Measurements from ENCODE around the gene TRIM2.

TRIM2 gene

DNA sequence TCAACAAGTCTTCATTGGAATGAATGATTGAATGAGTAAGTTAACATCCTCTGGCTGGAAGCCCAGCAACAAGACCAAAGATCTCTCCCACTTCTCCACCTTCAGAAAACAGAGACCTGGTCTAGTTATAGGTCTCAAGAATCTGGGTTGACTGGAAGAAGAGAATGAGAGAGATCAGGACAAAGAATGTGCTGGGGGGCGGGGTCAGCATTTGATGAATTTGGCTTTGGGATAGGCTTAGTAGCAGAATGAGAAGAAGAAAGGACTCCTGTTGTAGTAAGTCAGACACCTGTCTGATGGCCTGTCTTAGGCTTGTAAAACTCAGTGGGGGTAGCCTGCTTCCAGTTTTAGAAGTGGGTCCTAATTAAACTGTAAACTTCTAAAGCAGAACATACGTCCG lies 51.0 kb downstream of the TRIM2 start:
- Histone ChIP-seq H3K9me3 (ENCODE audit: control insufficient read depth in 1 of 2, low read length in 2 of 2) (no peaks in the 10 kb centered on the region), H3K27ac (ENCODE audit: low read length) (no peak overlapping the region), H3K36me3 (ENCODE audit: control insufficient read depth in 1 of 2, insufficient read depth in 2 of 2, low read length in 2 of 2) (no peaks in the 10 kb centered on the region), H3K4me1 (ENCODE audit: control insufficient read depth in 1 of 2, insufficient read depth in 2 of 2, low read length in 2 of 2) (peaks cover 0 to 21% of the 10 kb centered on the region in 2 donors), H3K4me3 (ENCODE audit: low read depth in 1 of 2, low read length in 2 of 2) (no peak overlapping the region), H3K27me3 (ENCODE audit: low read depth, low read length) (no peaks in the 10 kb centered on the region)

- Histone ChIP-seq H3K4me1 (ENCODE audit: control insufficient read depth in 1 of 2, insufficient read depth in 2 of 2, low read length in 2 of 2) (peaks cover 0 to 23% of the 10 kb centered on the region in 2 donors), H3K4me3 (ENCODE audit: low read depth in 1 of 2, low read length in 2 of 2) (peak overlapping the region; percentile 9 to 35), H3K27ac (ENCODE audit: low read length) (no peak overlapping the region)
Observed at GRCh38 chr4:153257151-153257620, 52.9 kb downstream of the TRIM2 start.

GRCh38 chr4:153257991-153258390 lies 53.7 kb downstream of the TRIM2 start:
- Histone ChIP-seq H3K27ac (ENCODE audit: low read length) (no peak overlapping the region), H3K27me3 (ENCODE audit: low read depth, low read length) (no peaks in the 10 kb centered on the region)

More at GRCh38 chr4:153257151-153257620, 52.9 kb downstream of the TRIM2 start:
- Histone ChIP-seq H3K27me3 (ENCODE audit: low read depth, low read length) (no peaks in the 10 kb centered on the region), H3K36me3 (ENCODE audit: control insufficient read depth in 1 of 2, insufficient read depth in 2 of 2, low read length in 2 of 2) (no peaks in the 10 kb centered on the region), H3K9me3 (ENCODE audit: control insufficient read depth in 1 of 2, low read length in 2 of 2) (no peaks in the 10 kb centered on the region)

GRCh38 chr4:153258750-153259149 lies 54.5 kb downstream of the TRIM2 start:
- Histone ChIP-seq H3K4me1 (ENCODE audit: control insufficient read depth in 1 of 2, insufficient read depth in 2 of 2, low read length in 2 of 2) (peaks cover 0 to 23% of the 10 kb centered on the region in 2 donors), H3K27me3 (ENCODE audit: low read depth, low read length) (no peaks in the 10 kb centered on the region), H3K36me3 (ENCODE audit: control insufficient read depth in 1 of 2, insufficient read depth in 2 of 2, low read length in 2 of 2) (peaks cover 3% of the 10 kb centered on the region in 2 donors), H3K27ac (ENCODE audit: low read length) (no peak overlapping the region), H3K9me3 (ENCODE audit: control insufficient read depth in 1 of 2, low read length in 2 of 2) (no peaks in the 10 kb centered on the region), H3K4me3 (ENCODE audit: low read depth in 1 of 2, low read length in 2 of 2) (no peak overlapping the region)

More at GRCh38 chr4:153257991-153258390, 53.7 kb downstream of the TRIM2 start:
- Histone ChIP-seq H3K4me3 (ENCODE audit: low read depth in 1 of 2, low read length in 2 of 2) (no peak overlapping the region), H3K9me3 (ENCODE audit: control insufficient read depth in 1 of 2, low read length in 2 of 2) (no peaks in the 10 kb centered on the region), H3K36me3 (ENCODE audit: control insufficient read depth in 1 of 2, insufficient read depth in 2 of 2, low read length in 2 of 2) (no peaks in the 10 kb centered on the region), H3K4me1 (ENCODE audit: control insufficient read depth in 1 of 2, insufficient read depth in 2 of 2, low read length in 2 of 2) (peaks cover 0 to 23% of the 10 kb centered on the region in 2 donors)

- peaks cover 3% of the 10 kb centered on the region in 2 donors for H3K36me3 ChIP-seq (ENCODE audit: control insufficient read depth in 1 of 2, insufficient read depth in 2 of 2, low read length in 2 of 2)
- H3K4me1 ChIP-seq (ENCODE audit: control insufficient read depth in 1 of 2, insufficient read depth in 2 of 2, low read length in 2 of 2): peaks cover 0 to 23% of the 10 kb centered on the region in 2 donors
- no peak overlapping the region for H3K4me3 ChIP-seq (ENCODE audit: low read depth in 1 of 2, low read length in 2 of 2)
- H3K27ac ChIP-seq (ENCODE audit: low read length): no peak overlapping the region
- no peaks in the 10 kb centered on the region for H3K27me3 ChIP-seq (ENCODE audit: low read depth, low read length)
- no peaks in the 10 kb centered on the region for H3K9me3 ChIP-seq (ENCODE audit: control insufficient read depth in 1 of 2, low read length in 2 of 2)
Observed at GRCh38 chr4:153259661-153260060, 55.4 kb downstream of the TRIM2 start.

DNA sequence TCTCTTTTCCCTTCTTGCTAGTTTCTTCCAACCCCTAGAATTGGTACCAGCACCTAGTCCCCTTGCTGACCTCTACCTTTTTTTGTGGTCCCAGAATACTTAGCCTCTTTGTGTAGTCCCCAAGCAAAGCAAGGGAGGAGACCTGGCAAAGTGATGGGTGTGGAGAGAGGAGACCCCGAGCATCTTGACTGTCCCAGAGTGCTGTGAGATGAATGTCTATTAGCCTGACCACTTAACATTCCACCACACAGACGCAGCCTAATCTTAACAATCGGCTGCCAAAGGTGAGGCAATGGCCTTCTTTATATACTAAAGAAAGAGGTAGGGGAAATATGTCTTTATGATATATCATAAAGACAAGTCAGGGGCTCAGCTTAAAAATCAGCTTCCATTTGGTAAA lies 55.9 kb downstream of the TRIM2 start:
- H3K36me3 ChIP-seq (ENCODE audit: control insufficient read depth in 1 of 2, insufficient read depth in 2 of 2, low read length in 2 of 2): peaks cover 3% of the 10 kb centered on the region in 2 donors
- no peaks in the 10 kb centered on the region for H3K9me3 ChIP-seq (ENCODE audit: control insufficient read depth in 1 of 2, low read length in 2 of 2)
- no peaks in the 10 kb centered on the region for H3K27me3 ChIP-seq (ENCODE audit: low read depth, low read length)
- no peak overlapping the region for H3K27ac ChIP-seq (ENCODE audit: low read length)
- H3K4me3 ChIP-seq (ENCODE audit: low read depth in 1 of 2, low read length in 2 of 2): no peak overlapping the region
- peaks cover 0 to 23% of the 10 kb centered on the region in 2 donors for H3K4me1 ChIP-seq (ENCODE audit: control insufficient read depth in 1 of 2, insufficient read depth in 2 of 2, low read length in 2 of 2)

GRCh38 chr4:153260553-153261300 lies 56.5 kb downstream of the TRIM2 start:
- Histone ChIP-seq H3K27me3 (ENCODE audit: low read depth, low read length) (no peaks in the 10 kb centered on the region), H3K9me3 (ENCODE audit: control insufficient read depth in 1 of 2, low read length in 2 of 2) (no peaks in the 10 kb centered on the region), H3K27ac (ENCODE audit: low read length) (no peak overlapping the region), H3K36me3 (ENCODE audit: control insufficient read depth in 1 of 2, insufficient read depth in 2 of 2, low read length in 2 of 2) (peaks cover 3% of the 10 kb centered on the region in 2 donors), H3K4me3 (ENCODE audit: low read depth in 1 of 2, low read length in 2 of 2) (no peak overlapping the region), H3K4me1 (ENCODE audit: control insufficient read depth in 1 of 2, insufficient read depth in 2 of 2, low read length in 2 of 2) (peaks cover 0 to 23% of the 10 kb centered on the region in 2 donors)

- no peak overlapping the region for H3K4me3 ChIP-seq (ENCODE audit: low read depth in 1 of 2, low read length in 2 of 2)
Observed at GRCh38 chr4:153261461-153261860, 57.2 kb downstream of the TRIM2 start.

DNA sequence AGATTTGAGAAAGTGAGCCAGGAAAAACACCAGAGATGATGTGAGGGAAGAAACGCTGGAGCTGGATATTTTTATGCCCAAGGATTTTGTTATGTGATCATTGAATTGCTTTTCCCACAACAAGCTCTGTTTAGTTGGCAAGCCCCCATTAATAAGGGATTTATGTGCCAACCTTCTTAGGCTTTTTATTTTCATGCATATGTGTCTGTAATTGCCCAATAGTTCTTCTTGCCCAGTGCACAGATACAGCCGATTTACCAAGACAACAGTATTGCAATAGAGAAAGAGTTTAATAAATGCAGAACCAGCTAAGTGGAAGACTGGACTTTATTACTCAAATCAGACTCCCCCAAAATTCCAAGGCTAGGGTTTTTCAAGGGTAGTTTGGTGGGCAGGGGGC lies 57.7 kb downstream of the TRIM2 start:
- H3K4me1 ChIP-seq (ENCODE audit: control insufficient read depth in 1 of 2, insufficient read depth in 2 of 2, low read length in 2 of 2): peaks cover 0 to 20% of the 10 kb centered on the region in 2 donors
- no peak overlapping the region for H3K27ac ChIP-seq (ENCODE audit: low read length)
- H3K36me3 ChIP-seq (ENCODE audit: control insufficient read depth in 1 of 2, insufficient read depth in 2 of 2, low read length in 2 of 2): peaks cover 3% of the 10 kb centered on the region in 2 donors
- H3K4me3 ChIP-seq (ENCODE audit: low read depth in 1 of 2, low read length in 2 of 2): no peak overlapping the region
- no peaks in the 10 kb centered on the region for H3K27me3 ChIP-seq (ENCODE audit: low read depth, low read length)
- H3K9me3 ChIP-seq (ENCODE audit: control insufficient read depth in 1 of 2, low read length in 2 of 2): no peaks in the 10 kb centered on the region

More at GRCh38 chr4:153261461-153261860, 57.2 kb downstream of the TRIM2 start:
- H3K27me3 ChIP-seq (ENCODE audit: low read depth, low read length): no peaks in the 10 kb centered on the region
- H3K36me3 ChIP-seq (ENCODE audit: control insufficient read depth in 1 of 2, insufficient read depth in 2 of 2, low read length in 2 of 2): peaks cover 3% of the 10 kb centered on the region in 2 donors
- H3K4me1 ChIP-seq (ENCODE audit: control insufficient read depth in 1 of 2, insufficient read depth in 2 of 2, low read length in 2 of 2): peaks cover 0 to 23% of the 10 kb centered on the region in 2 donors
- H3K27ac ChIP-seq (ENCODE audit: low read length): no peak overlapping the region
- no peaks in the 10 kb centered on the region for H3K9me3 ChIP-seq (ENCODE audit: control insufficient read depth in 1 of 2, low read length in 2 of 2)

GRCh38 chr4:153265306-153266047 lies 61.2 kb downstream of the TRIM2 start:
- no peaks in the 10 kb centered on the region for H3K27me3 ChIP-seq (ENCODE audit: low read depth, low read length)
- no peak overlapping the region for H3K4me3 ChIP-seq (ENCODE audit: low read depth in 1 of 2, low read length in 2 of 2)
- H3K4me1 ChIP-seq (ENCODE audit: control insufficient read depth in 1 of 2, insufficient read depth in 2 of 2, low read length in 2 of 2): peaks cover 0 to 10% of the 10 kb centered on the region in 2 donors
- no peak overlapping the region for H3K27ac ChIP-seq (ENCODE audit: low read length)
- peaks cover 3% of the 10 kb centered on the region in 2 donors for H3K36me3 ChIP-seq (ENCODE audit: control insufficient read depth in 1 of 2, insufficient read depth in 2 of 2, low read length in 2 of 2)
- no peaks in the 10 kb centered on the region for H3K9me3 ChIP-seq (ENCODE audit: control insufficient read depth in 1 of 2, low read length in 2 of 2)

GRCh38 chr4:153266988-153267387 lies 62.7 kb downstream of the TRIM2 start:
- H3K36me3 ChIP-seq (ENCODE audit: control insufficient read depth in 1 of 2, insufficient read depth in 2 of 2, low read length in 2 of 2): peaks cover 3% of the 10 kb centered on the region in 2 donors
- H3K27ac ChIP-seq (ENCODE audit: low read length): no peak overlapping the region
- peaks cover 0 to 10% of the 10 kb centered on the region in 2 donors for H3K4me1 ChIP-seq (ENCODE audit: control insufficient read depth in 1 of 2, insufficient read depth in 2 of 2, low read length in 2 of 2)
- H3K27me3 ChIP-seq (ENCODE audit: low read depth, low read length): no peaks in the 10 kb centered on the region
- H3K4me3 ChIP-seq (ENCODE audit: low read depth in 1 of 2, low read length in 2 of 2): no peak overlapping the region
- H3K9me3 ChIP-seq (ENCODE audit: control insufficient read depth in 1 of 2, low read length in 2 of 2): no peaks in the 10 kb centered on the region

Measured in muscle layer of duodenum (tissue), 2 donors.